Measurements from ENCODE around the gene PTPRM. TPM values are rescaled to one million over a fixed set of nuclear protein-coding genes. Genes with fewer than 3 reads are reported as not detected.

PTPRM gene
- total and polyA plus RNA-seq, 2 of the 8 experiments (the other 6 are each of a cell fraction or from before 2014, with no cell fraction given): 4.1 to 7.0 TPM

GRCh38 chr18:7896805-7897518 lies 329.8 kb downstream of the PTPRM start (continued):
- TF ChIP-seq NRF1 (IDR thresholded peaks at IDR 0.05; ENCODE audit: low read depth, low read length) (no peak), SP2 (IDR thresholded peaks at IDR 0.05; ENCODE audit: low read length) (no peak)
